GM18517 (cell line): ENCODE measurements around the gene CYB5R4.
A peak's percentile ranks its signal among the peaks of the same experiment; 100 is the strongest.
"Not testable (repeated sequence)": the region's sequence is repeated elsewhere in the genome, so short reads cannot be mapped to it uniquely, and the experiment has no call there.

Source experiments
- ATAC-seq: cut with Tn5 transposase; IDR thresholded peaks from one replicate; pipeline ENCODE4 v1.9.1; 2021; ENCODE audit warnings: mild to moderate bottlenecking, moderate library complexity; ENCODE audit not compliant: unreplicated experiment

Gene CYB5R4

GRCh38 chr6:83862776-83863471 is 3.4 kb downstream of the CYB5R4 start:
- ATAC-seq = no peak

GRCh38 chr6:83867043-83867442 is 7.6 kb downstream of the CYB5R4 start:
- no peak for ATAC-seq

GRCh38 chr6:83867527-83868161 is 8.2 kb downstream of the CYB5R4 start:
- no peak for ATAC-seq

- ATAC-seq = no peak
Observed at GRCh38 chr6:83868639-83869038, 9.2 kb downstream of the CYB5R4 start.

GRCh38 chr6:83870649-83871048 is 11.2 kb downstream of the CYB5R4 start:
- no peak for ATAC-seq

- no peak for ATAC-seq
Observed at GRCh38 chr6:83872386-83873118, 13.1 kb downstream of the CYB5R4 start.

- no peak for ATAC-seq
Observed at GRCh38 chr6:83873869-83874268, 14.4 kb downstream of the CYB5R4 start.

GRCh38 chr6:83875843-83876242 is 16.4 kb downstream of the CYB5R4 start:
- no peak for ATAC-seq

- no peak for ATAC-seq
Observed at GRCh38 chr6:83878902-83879644, 19.6 kb downstream of the CYB5R4 start.

GRCh38 chr6:83879746-83880145 is 20.3 kb downstream of the CYB5R4 start:
- ATAC-seq = no peak

- ATAC-seq = no peak
Observed at GRCh38 chr6:83883240-83883639, 23.8 kb downstream of the CYB5R4 start.

- peak; percentile 89 for ATAC-seq
Observed at GRCh38 chr6:83884523-83884922, 25.0 kb downstream of the CYB5R4 start.

- ATAC-seq = no peak
Observed at GRCh38 chr6:83885984-83886383, 26.5 kb downstream of the CYB5R4 start.

GRCh38 chr6:83889621-83890020 is 30.1 kb downstream of the CYB5R4 start:
- no peak for ATAC-seq

- ATAC-seq = no peak
Observed at GRCh38 chr6:83890520-83890919, 31.0 kb downstream of the CYB5R4 start.

GRCh38 chr6:83891586-83891985 is 32.1 kb downstream of the CYB5R4 start:
- no peak for ATAC-seq

GRCh38 chr6:83893024-83893423 is 33.5 kb downstream of the CYB5R4 start:
- ATAC-seq = no peak

GRCh38 chr6:83897094-83897493 is 37.6 kb downstream of the CYB5R4 start:
- ATAC-seq = not testable (repeated sequence)

- ATAC-seq = no peak
Observed at GRCh38 chr6:83901624-83902023, 42.1 kb downstream of the CYB5R4 start.

GRCh38 chr6:83904395-83904794 is 44.9 kb downstream of the CYB5R4 start:
- no peak for ATAC-seq

GRCh38 chr6:83905648-83906047 is 46.2 kb downstream of the CYB5R4 start:
- no peak for ATAC-seq
